SK-N-MC (cell line): ENCODE results near the gene SF3A1.

Experiments
- FOXP2 ChIP-seq: optimal IDR thresholded peaks from 2 replicates; pipeline ENCODE3; 2011; ENCODE audit warnings: mild to moderate bottlenecking, moderate library complexity; ENCODE audit not compliant: insufficient read depth; ENCODE audit errors: extremely low read length, control extremely low read depth
- POLR2AphosphoS5 ChIP-seq: IDR thresholded peaks from 2 replicates; pipeline ENCODE4 v1.6.1; 2012; ENCODE audit warnings: mild to moderate bottlenecking, low read depth, low read length, borderline replicate concordance

DNA sequence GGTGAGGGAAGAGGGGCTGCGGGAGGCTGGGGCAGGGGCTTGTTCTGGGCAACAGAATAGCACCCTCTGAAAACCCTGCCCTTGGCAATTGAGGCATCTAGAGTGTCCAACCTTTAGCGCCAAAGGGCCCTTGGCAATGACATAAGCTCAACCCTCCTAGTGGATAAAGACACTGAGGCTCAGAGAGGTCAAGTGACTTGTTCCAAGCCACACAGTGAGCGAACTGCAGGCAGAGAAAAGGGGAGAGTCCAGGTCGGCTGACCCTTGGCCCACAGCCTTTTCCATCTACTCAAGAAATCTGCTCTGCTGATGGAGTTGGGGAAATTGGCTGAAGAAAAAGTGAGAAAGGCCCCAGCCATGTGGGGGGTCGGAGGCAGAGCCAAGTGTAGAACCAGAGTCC, 43.0 kb upstream of the SF3A1 start:
- no peak for TF ChIP-seq POLR2AphosphoS5
- no peak for TF ChIP-seq FOXP2
